GM18517 (cell line): ENCODE measurements around the gene COMT.

Source experiments
- ATAC-seq: cut with Tn5 transposase; IDR thresholded peaks from one replicate; pipeline ENCODE4 v1.9.1; 2021; ENCODE audit warnings: mild to moderate bottlenecking, moderate library complexity; ENCODE audit not compliant: unreplicated experiment

The COMT gene

DNA sequence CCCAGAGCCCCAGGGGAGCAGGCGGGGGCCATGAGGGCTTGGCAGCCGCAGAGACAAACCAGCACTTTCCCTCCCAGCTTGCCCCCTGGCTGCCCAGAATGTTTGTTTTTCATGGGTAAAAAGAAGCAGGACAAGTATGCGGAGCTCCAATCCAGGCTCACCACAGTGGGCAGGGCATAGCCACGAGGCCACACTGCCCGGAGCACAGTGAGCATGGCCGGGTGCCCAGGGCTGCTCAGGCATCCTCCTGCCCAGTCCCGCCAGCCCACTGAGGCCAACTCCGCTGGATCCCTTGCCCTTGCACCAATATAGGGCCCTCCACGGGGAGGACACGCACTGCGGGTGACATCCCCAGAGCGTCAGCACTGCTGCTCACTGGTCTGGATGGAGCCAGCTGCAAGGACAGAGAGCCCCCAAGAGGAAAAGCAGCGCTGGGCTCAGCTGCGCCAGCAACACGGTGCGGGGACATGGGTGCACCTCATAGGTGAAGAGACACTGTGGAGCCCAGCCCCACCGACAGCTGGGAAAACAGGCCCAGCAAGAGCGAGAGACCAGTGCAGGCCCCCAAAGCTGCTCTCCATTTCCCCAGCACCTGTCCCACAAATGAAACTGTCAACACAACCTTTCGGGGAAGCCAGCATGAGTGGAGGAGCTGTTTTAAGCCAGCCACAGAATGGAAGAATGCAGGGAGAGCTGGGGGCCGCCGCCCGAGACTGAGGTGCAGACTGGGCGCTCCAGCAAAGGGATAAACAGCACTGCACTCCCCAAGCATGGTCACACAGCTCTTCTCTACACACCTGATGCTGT, 50.3 kb downstream of the COMT start:
- no peak for ATAC-seq

DNA sequence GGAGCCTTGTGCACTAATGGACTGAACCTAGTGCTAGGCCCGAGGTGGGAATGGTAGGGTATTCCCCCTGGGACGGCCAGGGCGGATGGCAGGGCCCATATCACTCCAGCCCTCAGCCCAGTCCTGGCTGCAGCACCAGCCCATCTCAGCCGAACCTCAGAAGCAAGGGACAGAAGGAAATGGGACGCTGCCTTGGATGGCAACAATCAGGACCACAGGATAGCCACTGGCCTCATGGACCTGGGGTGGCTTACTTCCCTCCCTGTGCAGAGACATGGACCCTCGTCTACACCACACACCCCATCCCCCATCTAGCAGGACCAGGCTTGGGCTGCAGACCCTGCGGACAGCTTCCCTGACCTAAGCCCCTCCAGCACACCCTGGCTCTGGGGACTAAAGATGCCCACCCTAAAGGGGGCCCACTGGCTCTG, 50.9 kb downstream of the COMT start:
- ATAC-seq = no peak

GRCh38 chr22:19992921-19993355, 51.4 kb downstream of the COMT start:
- no peak for ATAC-seq

GRCh38 chr22:19993926-19994325, 52.4 kb downstream of the COMT start:
- no peak for ATAC-seq

- no peak for ATAC-seq
These were observed 53.5 kb downstream of the COMT start for GRCh38 chr22:19994851-19995610.

GRCh38 chr22:19995611-19996339, 54.2 kb downstream of the COMT start:
- no peak for ATAC-seq

DNA sequence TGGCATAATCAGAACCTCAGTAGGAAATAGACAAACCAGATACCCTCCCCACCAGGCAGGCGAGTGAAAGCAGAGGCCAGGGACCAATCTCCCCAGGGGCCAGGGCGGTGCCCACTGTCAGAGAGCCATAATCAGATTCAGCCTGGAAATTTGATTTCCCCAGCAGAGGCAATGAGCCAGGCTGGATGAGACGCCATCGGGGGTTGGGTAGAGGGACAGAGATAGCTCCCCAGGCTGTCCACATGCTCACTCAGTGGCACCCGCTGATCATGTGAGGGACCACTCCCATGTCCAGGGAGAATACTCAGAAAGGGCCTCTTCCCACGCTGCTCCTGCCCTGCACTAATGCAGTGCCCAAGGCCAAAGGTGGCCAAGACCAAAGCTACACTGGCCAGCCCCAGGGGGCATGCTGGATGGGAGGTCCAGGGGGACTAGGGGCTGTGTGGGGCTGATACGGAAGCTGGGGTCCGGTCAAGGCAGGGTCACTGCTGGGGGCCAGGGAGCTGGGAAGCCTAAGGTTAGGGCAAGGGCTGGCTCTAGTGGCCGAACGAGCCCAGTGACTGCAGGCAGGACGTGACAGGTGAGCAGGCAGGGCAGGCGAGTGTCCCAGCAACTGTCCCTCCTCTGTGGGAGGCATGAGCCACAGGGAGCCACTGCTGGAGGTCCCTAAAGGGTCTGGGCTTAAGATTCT, 55.3 kb downstream of the COMT start:
- no peak for ATAC-seq

- ATAC-seq = no peak
These were observed 56.1 kb downstream of the COMT start for GRCh38 chr22:19997561-19998231.

- ATAC-seq = no peak
These were observed 56.8 kb downstream of the COMT start for GRCh38 chr22:19998232-19998951.

DNA sequence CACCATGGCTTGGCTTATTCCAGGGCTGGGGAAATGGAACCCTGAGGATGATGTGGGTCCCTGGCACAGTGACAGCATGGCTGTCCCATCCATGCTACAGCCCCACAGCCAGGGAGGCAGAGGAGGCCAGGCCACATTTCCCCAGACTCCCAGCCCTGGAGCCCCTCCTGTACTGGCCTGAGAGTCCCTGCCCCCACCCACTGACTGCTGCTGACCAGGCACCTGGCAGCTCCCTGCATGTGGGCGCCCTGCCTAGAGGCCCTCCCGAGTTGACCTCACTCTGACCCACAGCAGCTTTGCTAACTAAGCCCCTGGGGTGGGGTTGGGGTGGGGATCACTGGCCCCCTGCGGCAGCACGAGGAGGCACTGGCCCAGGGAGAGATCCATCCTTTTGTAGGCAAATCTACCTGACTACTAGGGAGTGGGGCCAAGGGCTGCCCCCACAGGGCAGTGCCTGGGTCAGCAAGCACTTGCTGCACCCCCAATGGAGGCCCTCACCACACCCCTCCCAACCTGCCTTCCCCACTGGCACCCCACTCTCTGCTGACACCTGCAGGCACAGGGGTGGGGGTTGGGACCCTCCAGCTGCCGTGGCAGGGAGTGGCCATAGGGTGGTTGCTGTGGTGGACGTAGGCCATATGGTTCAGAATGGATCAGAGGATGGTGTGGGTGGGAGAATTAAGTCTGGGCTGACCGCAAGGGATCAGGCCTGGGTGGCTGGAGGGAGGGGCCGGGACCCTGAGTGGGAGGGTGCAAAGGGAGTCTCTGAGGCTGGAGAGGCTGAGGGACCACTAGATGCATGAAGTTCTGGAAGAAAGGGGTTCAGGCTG, 57.6 kb downstream of the COMT start:
- no peak for ATAC-seq

DNA sequence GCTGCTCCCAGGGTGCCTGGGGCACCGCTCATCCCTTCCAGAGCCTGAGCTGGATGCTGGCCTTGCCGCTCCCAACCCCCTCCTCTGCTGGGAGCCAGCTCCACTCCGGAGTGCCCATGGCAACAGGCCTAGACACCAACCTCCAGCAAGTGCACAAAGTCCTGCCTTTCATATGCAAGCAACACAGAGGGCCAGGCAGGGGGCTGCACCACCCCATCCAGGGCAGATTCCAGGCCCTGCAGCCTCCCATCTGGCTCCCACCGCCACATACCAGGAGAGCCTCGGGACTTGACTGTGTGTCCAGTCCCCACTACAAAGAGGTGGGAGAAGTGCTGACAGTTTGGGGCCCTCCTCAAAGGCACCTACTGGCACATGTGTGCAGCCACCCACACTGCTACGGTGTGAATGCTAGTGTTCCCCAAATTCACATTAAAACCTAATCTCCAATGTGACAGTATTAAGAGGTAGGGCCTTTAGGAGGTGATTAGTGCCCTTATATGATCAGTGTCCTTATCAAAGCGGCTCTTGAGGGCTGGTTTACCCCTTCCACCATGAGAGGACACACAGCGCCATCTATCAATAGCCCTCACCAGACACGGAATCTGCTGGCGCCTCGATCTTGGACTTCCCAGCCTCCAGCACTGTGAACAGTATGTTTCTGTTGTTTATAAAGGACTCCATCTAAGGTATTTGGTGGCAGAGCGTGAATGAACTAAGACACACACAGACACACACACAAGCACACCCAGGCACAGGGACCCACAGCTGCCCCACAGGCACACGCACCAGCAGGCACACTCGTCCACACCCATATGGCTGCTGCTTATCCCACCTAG, 58.9 kb downstream of the COMT start:
- ATAC-seq = no peak

DNA sequence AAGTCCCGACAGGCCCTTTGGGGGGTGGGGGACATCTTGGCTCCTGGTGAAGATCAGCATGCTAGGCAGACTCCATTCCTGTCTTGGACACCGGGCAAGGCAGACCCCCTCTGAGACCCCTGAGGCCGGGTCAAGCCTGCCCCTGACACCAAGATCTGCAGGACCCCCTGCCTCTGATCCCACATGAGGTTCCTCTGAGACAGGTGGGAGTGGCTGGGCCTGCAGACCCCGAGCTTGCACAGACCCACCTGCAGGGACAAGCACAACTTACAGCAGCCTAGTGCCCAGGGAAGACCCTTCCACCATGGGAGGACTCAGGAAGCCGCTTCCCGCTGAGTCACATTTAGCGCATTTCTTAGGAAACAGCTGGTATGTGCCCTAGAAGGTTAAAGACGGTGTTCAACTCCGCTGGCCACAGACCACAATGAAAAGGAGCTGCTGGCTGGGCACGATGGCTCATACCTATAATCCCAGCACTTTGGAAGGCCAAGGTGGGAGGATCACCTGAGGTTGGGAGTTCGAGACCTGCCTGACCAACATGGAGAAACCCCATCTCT, 59.6 kb downstream of the COMT start:
- no peak for ATAC-seq

- no peak for ATAC-seq
These were observed 60.6 kb downstream of the COMT start for GRCh38 chr22:20002128-20002527.

DNA sequence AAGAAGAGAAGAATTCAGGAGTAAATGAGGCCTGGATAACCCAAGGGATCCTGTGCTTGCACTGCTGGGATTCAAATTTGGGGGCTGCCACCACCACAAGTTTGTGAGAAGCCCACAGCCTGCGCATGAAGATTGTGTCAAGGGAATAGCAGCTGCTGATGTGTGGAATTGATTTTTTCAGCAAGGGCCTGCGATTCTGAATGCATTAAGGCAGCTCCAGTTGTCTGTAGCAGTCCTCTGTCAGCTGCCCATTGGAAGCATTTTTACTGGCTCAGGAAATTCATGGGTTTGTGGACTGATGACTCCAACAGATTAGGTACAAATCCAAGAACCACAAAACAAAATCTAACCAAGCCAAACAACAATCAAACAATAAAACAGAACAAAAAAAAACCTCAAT, 61.1 kb downstream of the COMT start:
- ATAC-seq = no peak

GRCh38 chr22:20003304-20003703, 61.7 kb downstream of the COMT start:
- no peak for ATAC-seq

- ATAC-seq = no peak
These were observed 62.9 kb downstream of the COMT start for GRCh38 chr22:20004464-20004863.

DNA sequence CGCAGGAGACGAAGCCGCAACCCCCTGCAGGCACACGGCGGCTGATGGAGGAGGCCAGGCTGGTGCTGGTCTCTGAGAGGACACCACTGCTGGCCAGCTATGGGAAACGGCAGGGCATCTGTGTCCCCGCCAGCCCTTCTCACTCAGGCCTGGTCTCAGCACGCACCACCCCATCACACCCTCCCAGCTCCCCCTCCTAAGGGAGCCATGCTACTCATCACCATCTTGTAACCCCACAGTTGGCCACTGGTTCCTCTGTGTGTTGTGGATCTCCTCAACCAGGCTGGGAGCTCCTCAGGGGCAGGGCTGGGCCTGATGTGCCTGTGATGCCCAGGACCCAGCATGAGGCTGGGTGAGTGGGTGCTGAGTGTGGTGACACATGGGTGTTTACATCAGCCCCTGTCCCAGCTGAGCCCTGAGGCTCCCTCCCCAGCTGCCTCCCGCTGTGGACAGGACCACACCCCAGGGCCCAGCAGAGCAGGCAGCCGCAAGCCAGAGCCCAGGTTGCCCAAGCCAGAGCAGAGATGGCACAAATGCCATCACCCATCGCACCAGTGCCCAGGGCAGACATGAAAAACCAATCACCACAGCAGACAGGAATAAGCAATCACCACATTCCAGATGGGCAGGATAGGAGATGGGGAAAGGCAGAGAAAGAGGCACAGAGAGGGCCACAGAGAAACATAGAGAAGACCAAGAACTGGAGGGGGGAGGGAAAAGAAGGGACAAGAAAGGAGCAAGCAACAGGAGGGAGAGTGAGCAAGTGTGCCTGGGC, 66.8 kb downstream of the COMT start:
- ATAC-seq = no peak
